IMR-90 (cell line): ENCODE data around the gene OR10H3.

ENCODE experiments used
- CEBPB ChIP-seq: IDR thresholded peaks from 2 replicates; pipeline ENCODE4 v1.6.1; 2012; ENCODE audit warnings: low read depth, low read length, improper control_type of control experiment
- MXI1 ChIP-seq: IDR thresholded peaks from 2 replicates; pipeline ENCODE4 v1.6.1; 2012; ENCODE audit warnings: low read depth, mild to moderate bottlenecking, low read length, moderate library complexity, borderline replicate concordance
- NFE2L2 ChIP-seq: fragments of 150-350 bp; IDR thresholded peaks from 2 replicates; pipeline ENCODE4 v1.6.1; 2016; ENCODE audit warnings: low read depth, mild to moderate bottlenecking, low read length
- RFX5 ChIP-seq: IDR thresholded peaks from 2 replicates; pipeline ENCODE4 v1.8.0; 2012; ENCODE audit warnings: low read depth, mild to moderate bottlenecking, low read length, moderate library complexity
- TF ChIP-seq, protein P1 (sequence below): conservative IDR thresholded peaks from 2 replicates; pipeline ENCODE4 v1.5.1; 2012; ENCODE audit warnings: mild to moderate bottlenecking, low read depth, low read length, improper control_type of control experiment
- TF ChIP-seq, protein P2 (sequence below): fragments of 150-350 bp; IDR thresholded peaks from 2 replicates; pipeline ENCODE4 v1.6.1; 2016; ENCODE audit warnings: low read depth, mild to moderate bottlenecking, low read length, moderate library complexity, borderline replicate concordance

- TF ChIP-seq, protein P1, sequence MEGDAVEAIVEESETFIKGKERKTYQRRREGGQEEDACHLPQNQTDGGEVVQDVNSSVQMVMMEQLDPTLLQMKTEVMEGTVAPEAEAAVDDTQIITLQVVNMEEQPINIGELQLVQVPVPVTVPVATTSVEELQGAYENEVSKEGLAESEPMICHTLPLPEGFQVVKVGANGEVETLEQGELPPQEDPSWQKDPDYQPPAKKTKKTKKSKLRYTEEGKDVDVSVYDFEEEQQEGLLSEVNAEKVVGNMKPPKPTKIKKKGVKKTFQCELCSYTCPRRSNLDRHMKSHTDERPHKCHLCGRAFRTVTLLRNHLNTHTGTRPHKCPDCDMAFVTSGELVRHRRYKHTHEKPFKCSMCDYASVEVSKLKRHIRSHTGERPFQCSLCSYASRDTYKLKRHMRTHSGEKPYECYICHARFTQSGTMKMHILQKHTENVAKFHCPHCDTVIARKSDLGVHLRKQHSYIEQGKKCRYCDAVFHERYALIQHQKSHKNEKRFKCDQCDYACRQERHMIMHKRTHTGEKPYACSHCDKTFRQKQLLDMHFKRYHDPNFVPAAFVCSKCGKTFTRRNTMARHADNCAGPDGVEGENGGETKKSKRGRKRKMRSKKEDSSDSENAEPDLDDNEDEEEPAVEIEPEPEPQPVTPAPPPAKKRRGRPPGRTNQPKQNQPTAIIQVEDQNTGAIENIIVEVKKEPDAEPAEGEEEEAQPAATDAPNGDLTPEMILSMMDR = no peak
- TF ChIP-seq MXI1 (no peak), CEBPB (no peak), RFX5 (no peak), NFE2L2 (no peak)
- TF ChIP-seq, protein P2, sequence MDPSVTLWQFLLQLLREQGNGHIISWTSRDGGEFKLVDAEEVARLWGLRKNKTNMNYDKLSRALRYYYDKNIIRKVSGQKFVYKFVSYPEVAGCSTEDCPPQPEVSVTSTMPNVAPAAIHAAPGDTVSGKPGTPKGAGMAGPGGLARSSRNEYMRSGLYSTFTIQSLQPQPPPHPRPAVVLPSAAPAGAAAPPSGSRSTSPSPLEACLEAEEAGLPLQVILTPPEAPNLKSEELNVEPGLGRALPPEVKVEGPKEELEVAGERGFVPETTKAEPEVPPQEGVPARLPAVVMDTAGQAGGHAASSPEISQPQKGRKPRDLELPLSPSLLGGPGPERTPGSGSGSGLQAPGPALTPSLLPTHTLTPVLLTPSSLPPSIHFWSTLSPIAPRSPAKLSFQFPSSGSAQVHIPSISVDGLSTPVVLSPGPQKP = no peak
These were observed 16.5 kb upstream of the OR10H3 start for GRCh38 chr19:15721268-15721667.
